Diencephalon (tissue), 1 donor: ENCODE results near the gene CDC34. TPM values are rescaled to one million over a fixed set of nuclear protein-coding genes. Genes with fewer than 3 reads are reported as not detected.

Source experiments
- total RNA-seq: library from RNA; depleted of rRNA; stranded (reverse); fragments of >200 nt; gene quantifications from one replicate; pipeline ENCODE4 v1.2.3, GENCODE V29; 2014

CDC34 gene, protein sequence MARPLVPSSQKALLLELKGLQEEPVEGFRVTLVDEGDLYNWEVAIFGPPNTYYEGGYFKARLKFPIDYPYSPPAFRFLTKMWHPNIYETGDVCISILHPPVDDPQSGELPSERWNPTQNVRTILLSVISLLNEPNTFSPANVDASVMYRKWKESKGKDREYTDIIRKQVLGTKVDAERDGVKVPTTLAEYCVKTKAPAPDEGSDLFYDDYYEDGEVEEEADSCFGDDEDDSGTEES
- total RNA-seq: 56.1 TPM

DNA sequence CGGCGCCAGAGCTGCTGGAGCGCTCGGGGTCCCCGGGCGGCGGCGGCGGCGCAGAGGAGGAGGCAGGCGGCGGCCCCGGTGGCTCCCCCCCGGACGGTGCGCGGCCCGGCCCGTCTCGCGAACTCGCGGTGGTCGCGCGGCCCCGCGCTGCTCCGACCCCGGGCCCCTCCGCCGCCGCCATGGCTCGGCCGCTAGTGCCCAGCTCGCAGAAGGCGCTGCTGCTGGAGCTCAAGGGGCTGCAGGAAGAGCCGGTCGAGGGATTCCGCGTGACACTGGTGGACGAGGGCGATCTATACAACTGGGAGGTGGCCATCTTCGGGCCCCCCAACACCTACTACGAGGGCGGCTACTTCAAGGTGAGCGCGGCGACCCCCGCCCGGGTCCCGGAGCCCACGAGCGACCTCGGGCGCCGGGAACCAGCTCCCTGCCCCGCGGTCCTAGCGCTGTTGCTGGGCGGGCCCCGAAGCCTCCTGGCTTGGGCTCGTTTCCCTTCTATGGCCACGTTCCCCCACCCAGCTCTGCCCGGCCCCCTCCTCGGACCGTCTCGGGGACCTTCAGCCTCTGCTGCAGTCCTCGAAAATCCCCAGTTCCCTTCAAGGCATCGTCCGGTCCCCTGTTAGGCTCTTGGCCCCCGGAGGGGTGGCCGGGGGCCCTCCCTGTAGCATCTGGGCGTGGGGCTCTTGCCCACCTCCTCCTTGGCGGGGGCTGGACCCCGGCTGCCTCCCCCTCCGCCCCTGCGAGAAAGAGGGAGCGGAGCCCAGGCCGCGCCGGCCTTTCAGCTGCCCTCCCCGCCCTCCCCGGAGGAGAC, at the start of gene CDC34:
CDC34 (plus strand) TSS at position 8 of the 808 bp plus-strand sequence; CDS start at position 180, 172 bp downstream.

DNA sequence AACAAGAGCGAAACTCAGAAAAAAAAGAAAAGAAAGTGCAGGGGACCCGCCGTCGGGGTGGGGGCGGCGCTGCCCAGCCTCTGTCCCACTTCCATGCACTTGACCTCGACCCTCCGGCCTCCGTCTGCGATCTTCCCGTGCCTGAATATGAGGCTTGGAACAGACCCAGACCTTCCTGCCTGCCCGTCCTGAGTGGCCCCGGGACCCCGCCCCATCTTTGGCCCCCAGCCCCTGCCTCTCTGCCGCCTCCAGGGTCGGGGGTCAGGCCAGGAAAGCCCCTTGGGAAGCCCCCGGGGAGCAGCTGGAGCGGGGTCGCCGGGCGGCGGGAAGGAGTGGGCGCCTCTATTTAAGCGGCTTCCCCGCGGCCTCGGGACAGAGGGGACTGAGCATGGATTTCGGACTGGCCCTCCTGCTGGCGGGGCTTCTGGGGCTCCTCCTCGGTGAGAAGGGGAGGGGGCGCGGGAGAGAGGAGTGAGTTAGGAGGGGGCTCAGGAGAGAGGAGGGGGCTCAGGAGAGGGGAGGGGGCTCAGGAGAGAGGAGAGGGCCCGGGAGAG, 35.4 kb upstream of the CDC34 start, which contains the start of gene MADCAM1:
MADCAM1 (plus strand) TSS at position 375 of the 554 bp plus-strand sequence; CDS start at position 389, 14 bp downstream.

DNA sequence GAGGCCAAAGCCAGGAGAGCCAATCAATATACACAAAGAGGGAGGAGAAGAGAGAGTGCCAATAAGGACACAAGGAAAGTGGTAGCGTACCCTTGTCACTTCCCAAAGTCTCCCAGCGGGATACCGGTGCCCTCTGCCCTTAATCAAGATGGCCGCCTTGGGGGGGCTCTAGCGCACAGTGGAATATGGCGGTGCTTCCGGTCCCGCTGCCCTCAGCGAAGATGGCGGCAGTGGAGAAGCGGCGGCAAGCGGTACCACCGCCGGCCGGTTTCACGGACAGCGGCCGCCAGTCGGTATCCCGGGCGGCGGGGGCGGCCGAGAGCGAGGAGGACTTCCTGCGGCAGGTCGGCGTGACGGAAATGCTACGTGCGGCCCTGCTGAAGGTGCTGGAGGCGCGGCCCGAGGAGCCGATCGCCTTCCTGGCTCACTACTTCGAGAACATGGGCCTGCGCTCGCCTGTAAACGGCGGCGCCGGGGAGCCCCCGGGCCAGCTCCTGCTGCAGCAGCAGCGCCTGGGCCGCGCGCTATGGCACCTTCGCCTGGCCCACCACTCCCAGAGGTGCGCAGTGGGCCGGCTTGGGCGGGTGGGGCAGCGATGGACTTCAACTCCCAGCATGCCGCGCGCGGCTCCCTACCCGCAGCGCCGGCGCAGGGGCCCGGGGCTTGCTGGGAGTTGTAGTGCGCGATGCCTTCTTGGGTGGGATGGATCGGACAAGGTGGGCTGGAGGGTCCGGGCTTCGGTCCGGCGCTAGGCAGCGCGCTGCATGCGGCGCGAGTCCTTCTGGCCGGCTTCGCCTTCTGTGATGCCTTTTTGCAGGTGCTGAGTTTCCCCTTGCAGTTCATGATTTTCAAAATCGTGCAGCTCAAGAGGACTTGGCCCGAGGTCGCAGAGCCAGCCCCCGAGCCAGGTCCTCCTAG, 24.0 kb upstream of the CDC34 start, which contains the start of gene TPGS1:
TPGS1 (plus strand) TSS at position 212 of the 918 bp plus-strand sequence; CDS start at position 222, 10 bp downstream.

DNA sequence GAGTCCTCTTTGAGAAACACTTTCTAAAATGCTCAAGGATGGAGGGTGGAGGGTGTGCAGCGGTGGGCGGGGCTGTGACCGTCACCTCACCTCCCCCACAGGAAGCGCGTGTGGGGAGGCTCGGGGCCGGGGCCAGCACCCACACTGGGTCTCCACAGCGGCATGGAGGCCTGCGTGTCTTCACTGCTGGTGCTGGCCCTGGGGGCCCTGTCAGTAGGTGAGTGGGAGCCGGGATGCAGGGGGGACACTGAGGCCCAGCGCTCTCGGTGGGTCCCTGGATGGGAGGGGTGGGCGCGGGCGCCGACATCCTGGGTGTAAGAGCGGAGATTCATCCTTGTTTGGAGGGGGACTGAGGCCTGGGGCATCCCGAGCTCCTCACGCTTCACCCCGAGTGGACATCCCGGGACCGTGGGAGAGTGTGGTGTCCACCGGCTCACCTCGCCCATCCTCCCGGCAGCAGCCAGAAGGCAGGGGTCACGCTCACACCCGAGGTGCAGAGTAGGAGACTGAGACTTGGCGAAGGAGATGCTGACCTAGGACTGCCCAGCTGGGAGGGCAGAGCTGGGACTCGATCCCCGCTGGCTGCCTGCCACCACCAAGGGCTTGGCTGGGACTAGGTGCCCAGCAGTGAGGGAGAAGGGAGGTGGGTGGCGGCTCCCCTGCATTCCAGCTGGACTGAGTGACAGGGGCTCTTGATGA, 12.5 kb downstream of the CDC34 start, which contains the start of gene GZMM:
GZMM (plus strand) TSS at position 144 of the 699 bp plus-strand sequence; CDS start at position 163, 19 bp downstream.

DNA sequence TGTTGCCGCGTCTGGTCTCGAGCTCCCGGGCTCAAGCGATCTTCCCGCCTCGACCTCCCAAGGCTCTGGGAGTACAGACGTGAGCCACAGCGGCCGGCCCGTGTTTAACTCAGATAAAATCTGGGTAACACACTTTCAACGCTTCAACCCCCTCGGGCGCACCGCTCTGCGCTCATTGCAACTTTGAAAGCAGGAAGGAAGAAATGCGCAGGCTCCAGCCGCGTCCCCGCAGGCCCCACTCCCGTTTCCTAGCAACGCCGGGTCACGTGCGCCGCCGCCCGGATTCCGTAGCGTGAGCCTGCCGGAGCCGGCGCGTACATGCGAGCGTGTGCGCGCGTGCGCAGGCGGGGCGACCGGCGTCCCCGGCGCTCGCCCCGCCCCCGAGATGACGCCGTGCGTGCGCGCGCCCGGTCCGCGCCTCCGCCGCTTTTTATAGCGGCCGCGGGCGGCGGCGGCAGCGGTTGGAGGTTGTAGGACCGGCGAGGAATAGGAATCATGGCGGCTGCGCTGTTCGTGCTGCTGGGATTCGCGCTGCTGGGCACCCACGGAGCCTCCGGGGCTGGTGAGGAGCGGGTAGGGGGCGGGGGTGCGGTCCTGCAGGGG, 40.7 kb downstream of the CDC34 start, which contains the start of gene BSG:
BSG (plus strand) TSS at position 457 of the 603 bp plus-strand sequence; CDS start at position 496, 39 bp downstream.

DNA sequence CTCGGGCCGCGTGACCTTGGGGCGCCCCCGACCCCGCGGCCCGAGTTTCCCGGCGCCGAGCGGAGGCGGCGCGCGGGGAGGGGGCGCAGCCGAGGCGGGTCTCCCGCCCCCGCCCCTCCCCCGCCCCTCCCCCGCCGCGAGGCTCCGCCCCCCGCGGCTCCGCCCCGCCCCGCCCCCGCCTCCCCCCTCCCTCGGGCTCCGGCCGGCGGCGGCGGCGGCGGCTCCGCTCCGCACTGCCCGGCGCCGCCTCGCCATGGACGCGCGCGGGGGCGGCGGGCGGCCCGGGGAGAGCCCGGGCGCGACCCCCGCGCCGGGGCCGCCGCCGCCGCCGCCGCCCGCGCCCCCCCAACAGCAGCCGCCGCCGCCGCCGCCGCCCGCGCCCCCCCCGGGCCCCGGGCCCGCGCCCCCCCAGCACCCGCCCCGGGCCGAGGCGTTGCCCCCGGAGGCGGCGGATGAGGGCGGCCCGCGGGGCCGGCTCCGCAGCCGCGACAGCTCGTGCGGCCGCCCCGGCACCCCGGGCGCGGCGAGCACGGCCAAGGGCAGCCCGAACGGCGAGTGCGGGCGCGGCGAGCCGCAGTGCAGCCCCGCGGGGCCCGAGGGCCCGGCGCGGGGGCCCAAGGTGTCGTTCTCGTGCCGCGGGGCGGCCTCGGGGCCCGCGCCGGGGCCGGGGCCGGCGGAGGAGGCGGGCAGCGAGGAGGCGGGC, 58.3 kb downstream of the CDC34 start, which contains the start of gene HCN2:
HCN2 (plus strand) TSS at position 189 of the 703 bp plus-strand sequence; CDS start at position 254, 65 bp downstream.

Other genes starting within 250 kb of the CDC34 start
- gene PLPP2, start 240.4 kb upstream of the CDC34 start, total RNA-seq: 5.3 TPM
- gene MIER2, start 187.0 kb upstream of the CDC34 start, total RNA-seq: 6.2 TPM
- 28.8 TPM for gene C2CD4C, start 122.6 kb upstream of the CDC34 start, total RNA-seq
- gene SHC2, start 70.7 kb upstream of the CDC34 start, total RNA-seq: 21.0 TPM
- gene MADCAM1, start 35.3 kb upstream of the CDC34 start, total RNA-seq: 2.8 TPM
- gene TPGS1, start 24.3 kb upstream of the CDC34 start, total RNA-seq: 24.7 TPM
- gene GZMM, start 12.3 kb downstream of the CDC34 start, total RNA-seq: not detected
- 151 TPM for gene BSG, start 40.8 kb downstream of the CDC34 start, total RNA-seq
- 27.9 TPM for gene HCN2, start 58.1 kb downstream of the CDC34 start, total RNA-seq
- gene POLRMT, start 101.8 kb downstream of the CDC34 start, total RNA-seq: 19.4 TPM
- gene FGF22, start 108.1 kb downstream of the CDC34 start, total RNA-seq: 0.69 TPM
- 20.3 TPM for gene RNF126, start 131.5 kb downstream of the CDC34 start, total RNA-seq
- gene FSTL3, start 144.6 kb downstream of the CDC34 start, total RNA-seq: 7.2 TPM
- gene PRSS57, start 163.7 kb downstream of the CDC34 start, total RNA-seq: not detected
- gene PALM, start 177.2 kb downstream of the CDC34 start, total RNA-seq: 101 TPM
- gene MISP, start 219.4 kb downstream of the CDC34 start, total RNA-seq: 0.23 TPM